ENCODE measurements around the gene EPB41L2.
A peak's percentile ranks its signal among the peaks of the same experiment; 100 is the strongest.
"Not testable (repeated sequence)": the region's sequence is repeated elsewhere in the genome, so short reads cannot be mapped to it uniquely, and the experiment has no call there.

Gene EPB41L2

DNA sequence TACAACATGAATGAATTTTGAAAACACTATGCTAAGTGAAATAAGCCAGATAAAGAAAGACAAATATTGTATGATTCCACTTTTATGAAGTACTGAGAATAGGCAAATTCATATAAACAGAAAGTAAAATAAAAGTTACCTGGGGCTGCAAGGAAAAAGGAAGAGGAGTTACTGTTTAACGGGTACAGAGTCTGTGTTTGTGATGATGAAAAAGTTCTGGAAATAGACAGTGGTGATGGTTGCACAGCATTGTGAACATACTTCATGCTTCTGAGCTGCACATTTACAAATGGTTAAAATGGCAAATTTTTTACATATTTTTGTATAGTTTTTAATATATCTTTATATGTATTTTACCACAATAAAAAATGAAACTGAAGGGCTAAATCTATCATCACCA lies 29.4 kb downstream of the EPB41L2 start:
- no peak for DNase-seq

DNA sequence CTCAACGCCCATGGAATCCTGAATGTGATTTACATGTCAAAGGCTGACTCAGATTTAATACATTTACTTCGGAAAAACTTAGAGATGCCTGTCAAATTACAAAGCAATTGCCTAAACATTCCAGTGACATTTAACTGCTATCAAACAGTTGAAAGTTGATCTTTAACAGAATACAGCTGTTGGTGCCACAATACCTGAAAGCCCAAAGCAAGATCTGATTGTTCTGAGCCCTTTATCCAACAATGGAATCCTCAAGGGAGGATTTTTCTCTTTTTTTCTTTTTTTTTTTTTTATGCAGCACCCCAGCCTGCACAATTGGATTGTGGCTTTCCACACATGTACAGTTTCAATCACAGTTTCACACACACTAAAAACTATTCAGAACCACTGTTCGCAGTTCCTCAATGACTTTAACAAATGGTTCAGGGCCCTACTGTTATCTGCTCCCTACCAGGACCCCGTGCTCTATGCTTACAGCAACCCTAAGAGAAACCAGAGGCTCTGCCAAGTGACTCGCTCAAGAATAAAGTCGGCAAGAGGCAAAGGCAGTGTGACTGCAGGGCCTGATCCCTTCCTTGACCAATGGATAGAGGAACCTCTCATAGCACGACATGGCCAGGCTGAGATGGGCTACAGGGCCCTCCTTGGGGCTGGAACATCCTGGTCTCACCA lies 33.3 kb downstream of the EPB41L2 start:
- DNase-seq: peak; percentile 64

DNA sequence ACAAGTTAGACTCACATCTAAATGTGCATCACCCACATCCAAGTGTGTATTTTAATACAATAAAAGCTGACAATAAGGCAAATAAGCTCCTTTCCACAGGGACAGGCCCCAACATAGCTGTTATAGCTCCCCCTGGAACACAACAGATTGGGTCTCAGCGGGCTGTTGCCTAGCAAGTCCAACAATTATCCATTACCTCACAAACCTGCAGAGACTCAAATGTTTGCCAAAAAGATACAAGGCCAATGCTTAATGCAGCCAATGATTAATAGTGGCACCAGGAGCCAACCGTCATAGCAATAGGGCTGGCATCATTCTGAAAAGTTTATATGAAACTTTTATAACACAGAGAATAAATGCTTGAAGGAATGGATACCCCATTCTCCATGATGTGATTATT lies 35.7 kb downstream of the EPB41L2 start:
- DNase-seq: no peak

DNA sequence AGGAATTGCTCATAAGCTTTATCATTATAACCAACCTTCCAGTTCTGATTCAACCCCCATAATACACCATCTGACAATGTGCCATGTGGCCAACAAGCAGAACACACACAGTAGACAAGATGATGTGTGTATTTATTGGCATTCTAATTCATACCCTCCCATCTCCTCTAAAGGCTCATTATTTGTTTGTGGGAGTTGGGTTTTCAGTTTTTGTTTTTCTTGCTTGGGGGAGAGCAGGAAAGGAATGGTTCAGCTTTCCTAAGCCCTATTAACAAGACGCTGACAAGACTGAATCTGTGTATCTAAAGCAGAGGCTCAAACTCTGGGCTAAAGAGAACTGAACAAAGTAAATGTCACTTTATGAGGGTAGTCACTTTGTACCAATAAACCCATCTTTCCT lies 36.8 kb downstream of the EPB41L2 start:
- no peak for DNase-seq

DNA sequence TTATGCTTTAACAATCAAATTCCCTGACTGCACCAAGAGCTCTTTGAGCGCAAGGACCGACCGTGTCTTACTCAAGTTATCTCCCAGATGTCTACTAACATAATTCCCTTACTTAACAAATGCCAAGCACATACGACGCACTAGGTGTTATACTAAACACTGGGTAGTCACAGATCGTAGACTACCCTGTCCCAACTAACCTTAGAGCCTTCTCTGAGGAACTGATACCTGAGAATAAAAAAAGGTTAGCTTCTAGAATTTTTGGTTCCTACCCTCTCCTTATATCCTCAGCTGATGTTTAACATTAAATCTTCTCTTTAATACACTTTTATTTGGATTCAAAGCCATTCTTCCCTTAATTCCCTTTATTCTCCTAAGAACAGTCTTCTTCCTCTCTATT lies 38.5 kb downstream of the EPB41L2 start:
- no peak for DNase-seq

DNA sequence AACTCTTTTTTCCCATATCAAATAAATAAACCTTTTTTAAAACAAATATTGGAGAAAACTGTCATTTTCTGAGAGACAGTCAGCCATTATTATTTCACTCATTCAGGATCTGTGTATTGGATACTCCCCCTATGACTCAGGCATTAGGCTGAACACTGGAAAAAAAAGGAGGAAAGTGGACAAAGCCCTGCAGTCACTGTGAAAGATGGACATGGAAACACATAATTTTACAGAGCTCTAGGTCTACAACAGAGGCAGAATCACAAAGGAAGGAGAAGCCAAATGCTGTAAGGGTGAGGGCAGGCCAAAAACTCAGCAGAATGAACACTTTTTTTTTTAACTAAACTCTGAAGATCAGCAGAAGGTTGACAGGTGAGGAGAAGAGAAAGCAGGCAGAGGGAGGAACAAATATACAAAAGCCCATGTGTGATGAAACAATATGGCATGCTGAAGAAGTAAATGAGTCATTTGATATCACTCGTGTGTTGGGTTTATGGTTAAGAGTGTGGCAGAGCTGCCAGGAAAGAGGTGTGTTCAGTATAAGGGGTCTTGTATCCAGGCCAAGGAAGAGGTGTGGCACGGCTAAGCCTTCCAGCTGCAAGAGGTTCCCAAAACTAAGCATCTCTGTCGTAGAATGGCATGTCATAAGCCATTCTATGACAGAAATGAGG lies 39.1 kb downstream of the EPB41L2 start:
- DNase-seq: peak; percentile 74

DNA sequence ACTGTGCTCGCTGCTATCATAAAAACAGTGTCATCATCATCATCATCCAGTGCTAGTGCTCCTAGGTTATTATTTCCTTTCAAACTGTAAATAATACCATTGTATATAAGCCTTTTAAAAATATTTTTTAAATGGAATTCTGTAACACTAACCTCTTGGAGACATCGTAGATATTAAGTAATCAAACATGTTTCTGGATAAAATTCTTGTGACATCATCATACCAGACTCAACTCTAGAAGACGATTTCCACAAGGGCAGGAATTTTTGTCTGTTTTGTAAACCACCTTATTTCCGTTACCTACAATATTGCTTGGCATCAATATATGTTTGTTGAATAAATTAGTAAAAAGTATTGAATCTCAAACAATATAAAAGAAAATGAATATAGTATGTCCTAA lies 40.4 kb downstream of the EPB41L2 start:
- DNase-seq: no peak

DNA sequence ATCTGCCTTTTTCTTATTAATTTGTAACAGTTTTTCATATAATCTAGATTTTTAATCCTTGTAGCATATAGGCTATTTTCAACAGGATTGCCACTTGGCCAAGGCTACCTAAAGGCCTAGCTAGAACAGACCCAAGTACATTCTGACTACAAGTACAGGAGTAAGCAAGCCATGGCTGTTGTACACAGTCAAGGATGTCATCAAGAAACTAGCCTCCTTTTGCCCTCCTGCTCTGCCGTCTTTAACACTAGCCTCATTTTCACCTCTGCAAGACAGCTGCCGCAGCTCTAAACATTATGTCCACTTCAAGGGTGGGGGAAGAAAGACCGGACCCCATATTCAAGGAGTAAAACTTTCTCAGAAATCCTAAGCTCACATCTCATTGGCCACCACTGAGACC lies 45.1 kb downstream of the EPB41L2 start:
- DNase-seq: no peak

DNA sequence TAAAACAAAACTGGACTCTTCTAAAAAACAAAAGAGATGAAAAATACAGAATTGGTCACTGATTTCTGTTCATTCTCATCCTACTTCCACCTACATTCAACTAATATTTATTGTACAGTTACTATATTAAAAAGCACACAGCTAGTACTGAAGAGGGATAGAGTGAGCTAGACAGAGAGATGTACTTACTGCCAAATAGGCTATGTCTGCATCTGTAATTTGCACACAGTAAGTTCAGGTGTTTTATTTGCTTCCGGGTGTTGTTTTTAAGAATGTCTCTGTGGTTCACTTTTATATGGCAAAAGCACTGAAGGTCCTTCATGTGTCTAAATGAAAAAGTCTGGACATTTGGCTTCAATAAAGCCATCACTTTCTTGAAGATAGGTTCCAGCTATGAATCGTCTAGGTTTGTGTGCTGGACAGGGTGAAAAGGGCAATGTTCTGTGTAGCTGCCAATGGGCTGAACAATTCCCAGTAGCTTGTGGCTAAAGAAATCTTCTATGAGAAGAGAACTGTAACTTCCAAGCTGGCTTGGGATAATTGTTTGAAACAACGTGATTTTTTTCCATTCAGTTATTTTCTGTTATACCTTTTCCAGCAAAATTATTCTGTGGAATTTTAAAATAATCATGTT lies 47.3 kb downstream of the EPB41L2 start:
- DNase-seq: peak; percentile 59

DNA sequence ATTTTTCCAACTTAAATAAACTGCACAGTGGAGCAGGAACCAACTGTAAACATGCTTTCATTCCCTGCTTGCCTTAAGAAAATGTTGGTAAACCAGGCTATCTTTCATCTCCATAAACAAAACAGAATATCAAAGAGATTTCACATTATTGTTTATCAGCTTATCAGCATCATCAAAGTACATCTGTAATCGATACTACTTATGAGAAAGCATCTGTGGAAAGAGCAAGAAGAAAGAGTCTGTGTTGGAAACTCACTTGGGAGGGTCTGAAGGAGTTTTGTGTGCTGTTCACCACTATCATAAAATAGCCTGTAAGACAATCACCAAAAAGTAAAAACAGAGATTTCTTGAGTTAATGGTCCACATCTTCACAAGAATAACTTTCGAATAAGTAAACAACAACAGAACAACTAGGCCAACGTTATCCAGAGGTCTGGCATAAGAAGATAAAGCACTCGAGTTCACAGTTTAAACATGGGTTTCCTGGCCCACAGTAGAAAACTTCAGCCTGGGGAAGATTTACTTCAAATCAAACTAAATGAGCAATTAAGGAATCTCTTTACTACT lies 47.9 kb downstream of the EPB41L2 start:
- no peak for DNase-seq

DNA sequence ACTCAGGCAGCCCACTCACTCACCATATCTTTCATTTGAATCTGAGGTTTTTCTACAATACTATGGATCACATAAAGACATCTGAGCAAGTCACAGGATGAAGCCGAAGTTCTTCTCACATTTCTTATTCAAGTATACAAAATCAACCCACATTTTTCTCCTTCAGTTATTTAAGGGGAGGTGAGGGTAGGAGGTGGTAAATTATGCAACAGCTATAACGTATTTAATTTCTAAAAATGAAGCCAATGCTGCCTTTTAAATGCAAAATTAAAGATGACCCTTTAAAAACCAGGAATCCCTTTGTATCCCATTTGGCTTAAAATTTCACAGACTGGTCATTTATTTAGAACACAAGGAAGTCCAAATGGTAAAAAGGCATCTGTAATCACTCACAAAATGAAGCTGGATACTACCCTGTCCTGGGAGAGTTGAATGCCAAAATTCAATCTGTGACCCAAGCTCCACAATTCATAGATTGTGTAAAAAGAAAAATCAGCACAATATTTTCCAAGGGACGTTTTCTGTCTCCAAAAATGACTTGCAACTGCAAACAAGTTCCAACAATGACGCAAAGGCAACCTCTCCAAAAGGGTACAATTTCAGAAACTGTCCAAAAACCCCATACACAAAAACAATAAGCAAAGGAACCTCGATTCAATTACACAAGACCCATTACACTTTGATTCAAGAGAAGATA lies 48.8 kb downstream of the EPB41L2 start:
- DNase-seq: no peak

DNA sequence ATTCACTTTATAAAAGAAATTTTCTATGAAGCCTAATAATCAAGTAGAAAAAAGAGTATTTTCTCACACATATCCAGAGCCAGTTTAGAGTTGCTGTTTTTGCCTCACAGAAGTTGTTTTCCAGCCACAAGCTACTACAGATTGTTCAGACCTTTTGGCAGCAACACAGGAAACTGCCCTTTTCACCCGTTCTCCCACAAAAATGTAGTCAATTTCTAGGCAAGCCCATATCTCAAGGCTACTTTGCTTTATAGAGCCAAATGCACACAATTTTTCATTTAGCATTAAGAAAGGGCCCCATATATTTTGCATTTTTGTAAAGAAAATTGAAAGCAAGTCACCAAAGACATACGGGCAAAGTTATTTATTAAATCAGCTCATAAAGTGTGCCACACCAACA lies 49.5 kb downstream of the EPB41L2 start:
- DNase-seq: peak; percentile 87

DNA sequence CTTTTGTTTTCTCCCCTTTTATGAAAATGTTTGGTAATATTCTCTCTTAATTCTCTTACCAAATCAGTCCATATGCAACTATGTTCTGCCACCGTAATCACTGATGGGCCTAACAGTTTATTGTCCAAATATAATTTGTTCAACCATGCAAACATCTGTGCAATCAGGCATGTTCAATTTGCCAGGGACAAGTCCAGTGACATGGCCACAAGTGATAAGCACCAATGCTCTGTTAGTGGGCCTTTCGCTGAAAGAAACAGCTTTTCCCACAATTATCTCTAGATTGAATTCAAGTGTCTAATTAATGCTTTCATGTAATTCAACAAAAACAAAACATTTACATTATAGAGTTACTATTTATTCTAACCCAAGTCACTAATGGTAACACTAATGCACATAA lies 53.3 kb downstream of the EPB41L2 start:
- no peak for DNase-seq

DNA sequence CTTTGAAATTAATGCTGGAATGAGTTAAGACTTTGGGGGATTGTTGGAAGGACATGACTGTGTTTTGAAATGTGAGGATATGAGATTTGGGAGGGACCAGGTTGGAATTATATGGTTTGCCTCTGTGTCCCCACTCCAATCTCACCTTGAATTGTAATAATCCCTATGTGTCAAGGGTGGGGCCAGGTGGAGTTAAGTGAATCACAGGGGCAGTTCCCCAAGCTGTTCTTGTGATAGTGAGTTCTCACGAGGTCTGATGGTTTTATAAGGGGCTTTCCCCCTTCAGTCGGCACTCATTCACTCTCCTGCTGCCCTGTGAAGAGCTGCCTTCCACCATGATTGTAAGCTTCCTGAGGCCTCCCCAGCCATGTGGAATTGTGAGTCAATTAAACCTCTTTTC lies 54.1 kb downstream of the EPB41L2 start:
- not testable (repeated sequence) for DNase-seq

DNA sequence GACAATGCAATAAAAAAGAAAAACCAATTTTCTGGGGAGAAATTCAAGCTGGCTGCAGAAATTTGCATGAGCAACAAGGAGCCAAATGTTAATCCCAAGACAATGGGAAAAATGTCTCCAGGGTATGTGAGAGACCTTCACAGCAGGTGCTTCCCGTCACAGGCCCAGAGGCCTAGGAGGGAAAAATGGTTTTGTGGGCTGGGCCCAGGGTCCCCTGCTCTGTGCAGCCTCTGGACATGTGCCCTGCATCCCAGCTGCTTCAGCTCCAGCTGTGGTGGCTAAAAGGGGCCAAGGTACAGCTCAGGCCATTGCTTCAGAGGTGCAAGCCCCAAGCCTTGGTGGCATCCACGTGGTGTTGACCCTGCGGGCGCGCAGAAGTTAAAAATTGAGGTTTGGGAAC lies 55.1 kb downstream of the EPB41L2 start:
- DNase-seq: not testable (repeated sequence)

DNA sequence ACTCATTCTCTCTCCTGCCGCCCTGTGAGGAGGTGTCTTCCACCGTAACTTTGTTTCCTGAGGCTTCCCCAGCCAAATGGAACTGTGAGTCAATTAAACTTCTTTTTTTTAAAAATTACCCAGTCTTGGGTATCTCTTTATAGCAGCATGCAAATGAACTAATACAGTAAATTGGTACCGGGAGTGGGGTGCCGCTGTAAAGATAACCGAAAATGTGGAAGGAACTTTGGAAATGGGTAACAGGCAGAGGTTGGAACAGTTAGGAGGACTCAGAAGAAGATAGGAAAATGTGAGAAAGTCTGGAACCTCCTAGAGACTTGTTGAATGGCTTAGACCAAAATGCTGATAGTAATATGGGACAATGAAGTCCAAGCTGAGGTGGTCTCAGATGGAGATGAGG lies 55.8 kb downstream of the EPB41L2 start:
- DNase-seq: no peak

DNA sequence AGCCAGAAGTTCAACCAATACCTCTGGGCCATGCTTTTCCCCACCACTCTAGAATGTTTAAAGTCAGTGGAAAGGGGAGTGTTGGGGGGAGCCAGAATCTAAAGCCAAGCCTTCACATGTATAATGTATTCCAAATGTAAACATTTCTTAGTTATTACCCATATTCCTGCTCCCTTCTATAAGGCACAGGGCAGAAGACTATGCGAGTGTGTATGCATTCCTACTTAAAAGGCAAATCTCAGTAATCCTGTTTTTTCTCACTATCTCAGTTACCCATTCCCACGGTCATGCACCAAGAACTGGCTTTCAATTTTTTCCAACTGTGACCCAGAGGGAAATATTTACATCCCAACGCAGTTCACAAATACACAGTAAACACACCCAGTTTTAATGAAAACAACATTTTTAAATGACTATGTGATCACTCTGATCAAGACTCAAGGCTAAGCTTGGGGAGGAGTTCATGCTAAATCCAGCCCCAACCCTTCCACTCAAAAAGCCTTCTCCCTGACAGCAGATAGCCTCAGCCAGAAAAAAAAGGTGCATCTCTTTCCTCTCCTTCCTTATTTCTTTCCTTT lies 57.5 kb downstream of the EPB41L2 start:
- DNase-seq: no peak

DNA sequence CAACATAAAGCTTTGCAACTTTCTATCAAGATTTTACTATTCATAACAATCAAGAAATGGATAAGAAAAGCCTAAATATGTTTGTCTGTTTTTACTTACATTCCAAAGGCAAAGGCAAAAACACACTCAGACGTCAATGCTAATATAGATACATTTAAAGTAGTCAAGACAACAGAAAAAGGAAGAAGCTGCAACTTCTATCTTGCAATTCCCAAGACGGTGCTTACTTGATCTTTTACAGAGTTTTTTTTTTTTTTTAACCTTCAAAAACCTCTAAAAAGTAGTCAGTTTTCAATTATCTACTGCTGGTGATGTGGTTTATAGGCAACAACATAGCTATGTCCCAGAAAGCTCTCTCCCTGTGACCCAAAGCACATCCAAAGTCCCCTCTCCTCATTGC lies 58.1 kb downstream of the EPB41L2 start:
- no peak for DNase-seq

DNA sequence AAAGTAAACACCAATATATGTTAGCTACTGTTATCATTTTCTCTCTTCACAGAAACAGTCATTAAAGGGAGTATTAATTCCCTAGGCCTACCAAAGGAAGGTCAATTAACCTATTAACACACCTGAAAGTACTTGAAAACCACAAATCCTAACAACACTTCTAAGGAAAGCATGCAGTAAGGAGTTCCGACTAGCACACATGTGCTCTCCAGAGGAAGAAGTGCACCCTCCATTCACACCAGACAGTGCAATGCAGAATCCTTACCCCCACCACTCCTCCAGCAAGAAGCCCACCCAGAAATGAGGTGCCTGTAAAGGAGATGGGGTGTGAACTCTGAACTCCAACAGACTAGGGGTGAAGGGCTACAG lies 58.7 kb downstream of the EPB41L2 start:
- no peak for DNase-seq

DNA sequence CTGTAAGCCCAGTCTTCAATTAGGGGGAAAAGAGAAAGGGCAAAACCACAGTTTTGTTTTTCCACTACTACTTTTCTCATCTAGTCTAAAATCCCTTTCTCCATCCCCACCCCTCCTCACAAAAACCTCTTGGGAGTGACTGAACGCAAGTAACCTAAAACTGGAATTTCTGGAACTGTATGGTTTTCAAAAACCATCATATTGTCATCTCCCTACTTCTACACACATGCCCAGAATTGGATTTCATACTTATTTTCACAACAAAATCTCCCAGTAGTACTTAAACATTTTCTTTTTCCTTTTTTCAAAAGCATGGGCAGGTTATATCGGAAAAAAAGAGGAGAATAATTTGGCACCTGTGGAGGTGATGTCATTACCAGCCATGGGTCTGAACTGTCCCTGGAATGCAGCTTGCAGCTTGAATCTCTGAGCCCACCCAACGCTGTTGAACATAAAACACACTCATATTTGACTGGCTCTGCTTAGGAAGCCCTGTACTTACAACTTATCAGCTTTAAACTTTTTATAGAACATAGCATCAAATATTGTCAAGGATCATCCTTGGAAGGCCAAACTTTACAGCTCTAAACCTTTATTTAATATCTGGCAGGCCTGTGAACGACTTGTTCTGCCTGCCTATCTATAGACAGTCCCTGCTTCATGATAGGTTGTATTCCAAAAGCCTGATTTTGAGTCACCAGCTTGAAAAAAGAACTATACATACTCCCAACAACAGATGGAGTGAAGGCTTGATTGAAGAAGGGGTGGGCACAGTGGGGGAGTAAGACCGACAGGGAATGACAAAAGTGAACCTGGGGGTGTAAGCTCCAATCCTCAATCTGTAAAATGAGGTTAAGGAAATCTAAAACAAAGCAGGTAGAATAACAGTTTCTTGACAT lies 59.3 kb downstream of the EPB41L2 start:
- DNase-seq: no peak

DNA sequence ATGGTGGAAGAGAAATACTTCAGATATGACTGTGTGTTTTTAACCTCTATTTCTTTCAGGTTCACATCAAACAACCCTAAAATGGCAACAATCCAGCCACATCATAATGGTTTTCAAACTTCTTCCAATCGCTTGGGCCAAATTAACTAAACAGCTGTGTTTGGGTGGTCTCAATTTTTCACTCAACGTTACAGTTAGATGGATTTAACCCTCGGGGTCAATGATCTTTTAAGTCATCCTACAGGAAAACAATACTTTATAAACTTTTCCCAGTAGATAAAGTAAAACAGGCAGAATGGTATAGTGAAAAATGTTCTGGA lies 60.4 kb downstream of the EPB41L2 start:
- DNase-seq: no peak

DNA sequence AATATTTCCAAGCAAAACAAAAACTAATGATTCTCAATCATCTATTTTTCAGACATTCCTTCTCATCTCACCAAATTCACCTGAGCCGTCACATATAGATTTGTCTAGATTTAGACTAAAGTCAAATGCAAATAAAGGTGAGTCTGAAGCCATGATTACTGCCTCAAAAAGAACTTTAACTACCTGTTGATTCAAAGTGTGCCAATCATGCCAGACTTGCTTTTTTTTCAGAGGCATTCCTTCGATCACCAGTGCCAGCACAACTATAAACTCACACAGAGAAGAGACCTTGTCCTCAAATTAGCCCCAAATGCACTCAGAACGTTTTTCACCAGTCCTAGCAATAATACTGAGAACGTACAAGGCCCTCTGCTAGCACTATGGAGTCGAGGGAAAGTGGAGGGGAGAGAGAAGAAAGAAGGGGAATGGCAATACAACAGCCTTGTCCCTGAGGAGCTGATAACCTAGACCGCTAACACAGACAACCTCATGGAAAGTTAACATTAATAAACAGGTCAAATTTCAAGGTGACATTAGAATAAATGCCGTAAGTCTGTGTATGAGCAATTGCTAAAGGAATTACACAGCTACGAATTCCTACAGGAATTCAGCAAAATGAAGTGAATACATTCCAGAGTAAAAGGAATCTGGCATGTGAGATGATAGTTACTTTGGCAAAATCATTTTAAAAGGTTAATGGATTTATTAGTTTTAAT lies 60.9 kb downstream of the EPB41L2 start:
- no peak for DNase-seq

Data from HCEC 1CT (cell line).